Testis (tissue), 3 donors: ENCODE measurements around the gene ZFP62. TPM values are rescaled to one million over a fixed set of nuclear protein-coding genes. Genes with fewer than 3 reads are reported as not detected.

Experiments used
- DNase-seq: peaks from one replicate; pipeline ENCODE4 v3.0.0-alpha.2; 2019
- H3K27ac ChIP-seq, 2 donors: fragments of 200-600 bp; sonication (generic); one replicate each; pipeline ENCODE4 v1.5.1; 2019
- H3K27me3 ChIP-seq: fragments of 200-600 bp; sonication (generic); one replicate; pipeline ENCODE4 v1.5.1; 2019
- H3K36me3 ChIP-seq: fragments of 200-600 bp; sonication (generic); one replicate; pipeline ENCODE4 v1.5.1; 2017; ENCODE audit warnings: low read depth; ENCODE audit errors: missing control alignments
- H3K4me1 ChIP-seq: fragments of 200-600 bp; sonication (generic); one replicate; pipeline ENCODE4 v1.5.1; 2019
- H3K4me3 ChIP-seq, 2 donors: fragments of 200-600 bp; sonication (generic); one replicate each; pipeline ENCODE4 v1.5.1; 2017 to 2019
- H3K9me3 ChIP-seq: fragments of 200-600 bp; sonication (generic); one replicate; pipeline ENCODE4 v1.5.1; 2017
- POLR2A ChIP-seq: fragments of 450-650 bp; IDR thresholded peaks from one replicate; pipeline ENCODE4 v1.6.1; 2017; ENCODE audit warnings: antibody characterized with exemption, mild to moderate bottlenecking, moderate library complexity
- WGBS, 2 donors: methylation state at CpG; one replicate each; pipeline ENCODE4 v1.1.5; 2018; 5-methylcytosine and 5-hydroxymethylcytosine counted together
- intact Hi-C: fragments of 100-400 bp; cut with DNase I; formaldehyde crosslinking; loops from one replicate; pipeline ENCODE4 v1.15.1; 2023; ENCODE audit warnings: low total_unique reads
- polyA plus RNA-seq: library from polyadenylated mRNA; stranded (reverse); fragments of 350-450 nt; fragmentation: Illumina TruSeq; extraction: RNeasy Lipid Tissue Mini Kit (QIAGEN cat#74804); gene quantifications from one replicate; pipeline ENCODE4 v1.2.3, GENCODE V29; 2014; ENCODE audit warnings: low read depth, low replicate concordance; ENCODE audit not compliant: insufficient read depth
- total RNA-seq, 2 donors: library from RNA; depleted of rRNA; stranded (reverse); fragments of >200 nt; gene quantifications; one replicate each; pipeline ENCODE4 v1.2.3, GENCODE V29; 2016
- TF ChIP-seq, protein P1 (sequence below), 3 experiments: fragments of 450-650 bp in 2 of 3; fragments of 200-600 bp in 1 of 3; sonication (generic) in 1 of 3; IDR thresholded peaks; one replicate each; pipeline ENCODE4 v1.5.1; 2016 to 2019; ENCODE audit warnings: antibody characterized with exemption in 3 of 3, mild to moderate bottlenecking in 2 of 3, moderate library complexity in 1 of 3

The ZFP62 gene
- total and polyA plus RNA-seq, 3 donors from 2014 or later, result 27.1 to 32.3 (median 29.2) TPM

GRCh38 chr5:180869587-180869986 is 8.5 kb upstream of the ZFP62 start:
- Histone ChIP-seq H3K36me3 (no peaks in the 10 kb centered on the region), H3K27ac (peak overlapping the region in 1 of 2 donors; percentile 42), H3K4me3 (no peak overlapping the region), H3K4me1 (no peaks in the 10 kb centered on the region), H3K27me3 (no peaks in the 10 kb centered on the region), H3K9me3 (no peaks in the 10 kb centered on the region)
- WGBS, 2 donors, result 26 to 33% methylated on average over 1 of the region's 1 CpG
- intact Hi-C loops, result no loop called here
- TF ChIP-seq, protein P1, sequence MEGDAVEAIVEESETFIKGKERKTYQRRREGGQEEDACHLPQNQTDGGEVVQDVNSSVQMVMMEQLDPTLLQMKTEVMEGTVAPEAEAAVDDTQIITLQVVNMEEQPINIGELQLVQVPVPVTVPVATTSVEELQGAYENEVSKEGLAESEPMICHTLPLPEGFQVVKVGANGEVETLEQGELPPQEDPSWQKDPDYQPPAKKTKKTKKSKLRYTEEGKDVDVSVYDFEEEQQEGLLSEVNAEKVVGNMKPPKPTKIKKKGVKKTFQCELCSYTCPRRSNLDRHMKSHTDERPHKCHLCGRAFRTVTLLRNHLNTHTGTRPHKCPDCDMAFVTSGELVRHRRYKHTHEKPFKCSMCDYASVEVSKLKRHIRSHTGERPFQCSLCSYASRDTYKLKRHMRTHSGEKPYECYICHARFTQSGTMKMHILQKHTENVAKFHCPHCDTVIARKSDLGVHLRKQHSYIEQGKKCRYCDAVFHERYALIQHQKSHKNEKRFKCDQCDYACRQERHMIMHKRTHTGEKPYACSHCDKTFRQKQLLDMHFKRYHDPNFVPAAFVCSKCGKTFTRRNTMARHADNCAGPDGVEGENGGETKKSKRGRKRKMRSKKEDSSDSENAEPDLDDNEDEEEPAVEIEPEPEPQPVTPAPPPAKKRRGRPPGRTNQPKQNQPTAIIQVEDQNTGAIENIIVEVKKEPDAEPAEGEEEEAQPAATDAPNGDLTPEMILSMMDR (IDR thresholded peaks at IDR 0.05), result no peak
- TF ChIP-seq POLR2A, result no peak
- peak; percentile 58 for DNase-seq

- Histone ChIP-seq H3K27me3 (no peaks in the 10 kb centered on the region), H3K4me1 (no peaks in the 10 kb centered on the region), H3K27ac (no peak overlapping the region), H3K4me3 (no peak overlapping the region), H3K36me3 (no peaks in the 10 kb centered on the region), H3K9me3 (no peaks in the 10 kb centered on the region)
- TF ChIP-seq POLR2A, result no peak
- TF ChIP-seq, protein P1 (IDR thresholded peaks at IDR 0.05), result peak; percentile 67 to 81 (median 79)
- DNase-seq, result peak; percentile 92
- intact Hi-C loops, result no loop called here
- WGBS, 2 donors, result 16 to 22% methylated on average over 3 of the region's 3 CpGs
Measured at GRCh38 chr5:180868960-180869359, 7.9 kb upstream of the ZFP62 start.

- TF ChIP-seq POLR2A, result no peak
- TF ChIP-seq, protein P1 (IDR thresholded peaks at IDR 0.05), result no peak
- DNase-seq, result no peak
- intact Hi-C loops, result no loop called here
- Histone ChIP-seq H3K27me3 (no peaks in the 10 kb centered on the region), H3K4me1 (no peaks in the 10 kb centered on the region), H3K36me3 (no peaks in the 10 kb centered on the region), H3K27ac (no peak overlapping the region), H3K9me3 (no peaks in the 10 kb centered on the region), H3K4me3 (no peak overlapping the region)
- WGBS, 2 donors, result 83 to 86% methylated on average over 10 of the region's 10 CpGs
Measured at GRCh38 chr5:180866985-180867384, 5.9 kb upstream of the ZFP62 start.

DNA sequence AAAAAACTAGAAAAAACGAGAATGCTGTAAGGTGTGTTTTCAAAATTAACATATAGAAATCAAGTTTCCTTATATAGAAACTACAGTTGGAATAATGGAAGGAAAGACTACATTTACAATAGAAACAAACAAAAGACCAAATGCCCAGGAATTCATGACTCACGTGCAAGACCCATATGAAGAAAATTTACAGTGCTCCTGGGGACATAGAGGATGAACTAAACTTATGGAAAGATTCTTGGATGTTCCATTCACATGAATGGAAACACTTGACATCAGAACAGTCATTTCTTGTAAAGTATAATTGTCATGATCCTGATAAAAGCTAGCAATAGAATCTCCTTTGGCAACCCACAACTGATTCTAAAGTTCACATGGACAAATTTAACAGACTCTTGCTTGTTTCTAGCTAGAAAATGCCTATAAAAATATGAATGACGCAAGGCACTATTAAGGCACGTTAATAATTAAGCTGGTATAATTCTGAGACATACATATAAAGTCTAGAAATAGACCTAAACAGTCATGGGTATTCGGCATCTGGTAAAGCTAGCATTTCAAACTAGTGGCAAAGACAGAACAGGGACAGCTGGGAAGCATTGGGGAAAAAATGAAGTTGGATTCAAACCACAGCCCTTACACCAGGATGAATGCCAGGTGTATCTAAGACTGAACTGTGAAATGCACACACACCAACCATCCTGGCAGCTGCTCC is 5.1 kb upstream of the ZFP62 start:
- TF ChIP-seq, protein P1 (IDR thresholded peaks at IDR 0.05), result no peak
- TF ChIP-seq POLR2A, result no peak
- no peaks in the 10 kb centered on the region for H3K36me3 ChIP-seq
- no peaks in the 10 kb centered on the region for H3K9me3 ChIP-seq
- no peak overlapping the region for H3K27ac ChIP-seq
- no peak for DNase-seq
- intact Hi-C loops, result no loop called here
- WGBS, 2 donors, result 79 to 87% methylated on average over 5 of the region's 5 CpGs
- H3K4me1 ChIP-seq, result peaks cover 3% of the 10 kb centered on the region
- no peak overlapping the region for H3K4me3 ChIP-seq
- no peaks in the 10 kb centered on the region for H3K27me3 ChIP-seq

DNA sequence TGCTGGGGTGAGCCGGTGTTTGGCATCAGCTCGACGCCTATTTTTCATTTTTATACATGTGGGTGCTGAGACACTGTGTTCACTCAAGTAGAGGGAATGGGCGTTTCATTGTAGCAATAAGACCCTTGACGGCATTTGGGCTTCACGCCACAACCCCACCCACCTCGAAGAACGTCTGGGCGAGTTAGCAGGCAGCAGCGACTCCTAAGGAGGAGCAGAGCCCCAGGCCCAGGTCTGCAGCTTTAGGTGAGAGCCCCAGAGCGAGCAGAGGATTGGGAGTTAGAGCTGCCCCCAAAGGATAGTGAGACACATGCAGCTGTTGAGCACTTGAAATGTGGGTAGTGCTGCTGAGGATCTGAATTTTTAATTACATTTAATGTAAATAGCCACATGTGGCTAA is 1.6 kb upstream of the ZFP62 start:
- TF ChIP-seq, protein P1 (IDR thresholded peaks at IDR 0.05), result no peak
- no peak for TF ChIP-seq POLR2A
- DNase-seq, result no peak
- H3K36me3 ChIP-seq, result no peaks in the 10 kb centered on the region
- no peaks in the 10 kb centered on the region for H3K9me3 ChIP-seq
- WGBS, 2 donors, result 49 to 53% methylated on average over 9 to 11 of the region's 11 CpGs
- peaks cover 9% of the 10 kb centered on the region for H3K4me1 ChIP-seq
- no peak overlapping the region for H3K27ac ChIP-seq
- no peak overlapping the region for H3K4me3 ChIP-seq
- H3K27me3 ChIP-seq, result no peaks in the 10 kb centered on the region
- intact Hi-C loops, result loop anchor here (5.0 kb wide), 1 partner anchor 75 kb away; no protein-coding TSS in a partner anchor
